H9 (cell line): ENCODE measurements around the gene EPB41L5. TPM values are rescaled to one million over a fixed set of nuclear protein-coding genes. Genes with fewer than 3 reads are reported as not detected.

ENCODE experiments used
- DNase-seq: peaks from one replicate; pipeline ENCODE4 v3.0.0-alpha.2; 2017
- H2AFZ ChIP-seq: one replicate; pipeline ENCODE4 v1.6.1; 2013; ENCODE audit warnings: mild to moderate bottlenecking, low read length, control low read depth, moderate library complexity
- H2AK5ac ChIP-seq: 2 replicates; pipeline ENCODE4 v1.6.1; 2013; ENCODE audit warnings: low read length, control low read depth, mixed read lengths; ENCODE audit not compliant: insufficient read length
- H2BK120ac ChIP-seq: one replicate; pipeline ENCODE4 v1.6.1; 2013; ENCODE audit warnings: low read depth, mild to moderate bottlenecking, low read length, control low read depth, inconsistent platforms; ENCODE audit not compliant: poor library complexity, severe bottlenecking
- H2BK12ac ChIP-seq: 2 replicates; pipeline ENCODE4 v1.6.1; 2013; ENCODE audit warnings: low read length, control low read depth, mixed read lengths, low read depth; ENCODE audit not compliant: insufficient read length
- H2BK15ac ChIP-seq: 2 replicates; pipeline ENCODE4 v1.6.1; 2013; ENCODE audit warnings: low read depth, low read length, control low read depth
- H2BK20ac ChIP-seq: one replicate; pipeline ENCODE4 v1.6.1; 2013; ENCODE audit warnings: low read depth, mild to moderate bottlenecking, low read length, control low read depth, inconsistent platforms; ENCODE audit not compliant: poor library complexity, severe bottlenecking
- H2BK5ac ChIP-seq: 2 replicates; pipeline ENCODE4 v1.6.1; 2013; ENCODE audit warnings: low read length, control low read depth, mixed read lengths; ENCODE audit not compliant: insufficient read length
- H3K14ac ChIP-seq: 2 replicates; pipeline ENCODE4 v1.6.1; 2013; ENCODE audit warnings: low read length, control low read depth; ENCODE audit not compliant: insufficient read depth
- H3K18ac ChIP-seq: 2 replicates; pipeline ENCODE4 v1.6.1; 2013; ENCODE audit warnings: low read depth, mild to moderate bottlenecking, mixed read lengths, low read length, control low read depth; ENCODE audit not compliant: insufficient read length
- H3K23ac ChIP-seq: 2 replicates; pipeline ENCODE4 v1.6.1; 2013; ENCODE audit warnings: low read length, control low read depth, mixed read lengths, low read depth; ENCODE audit not compliant: insufficient read length
- H3K23me2 ChIP-seq: 2 replicates; pipeline ENCODE4 v1.6.1; 2013; ENCODE audit warnings: low read depth, mild to moderate bottlenecking, mixed read lengths, low read length, control low read depth; ENCODE audit not compliant: insufficient read length, poor library complexity, severe bottlenecking
- H3K27ac ChIP-seq: 2 replicates; pipeline ENCODE4 v1.5.1; 2013; ENCODE audit warnings: low read length, control low read depth, mixed read lengths, low read depth; ENCODE audit not compliant: insufficient read length
- H3K27me3 ChIP-seq: 2 replicates; pipeline ENCODE4 v1.6.1; 2013; ENCODE audit warnings: low read length, control low read depth, inconsistent platforms; ENCODE audit not compliant: insufficient read depth
- H3K4ac ChIP-seq: 2 replicates; pipeline ENCODE4 v1.6.1; 2013; ENCODE audit warnings: low read depth, mild to moderate bottlenecking, control low read depth, inconsistent platforms, low read length, moderate library complexity
- H3K4me1 ChIP-seq: 2 replicates; pipeline ENCODE4 v1.6.1; 2013; ENCODE audit warnings: low read length, control low read depth, inconsistent platforms; ENCODE audit not compliant: insufficient read depth
- H3K4me2 ChIP-seq: 2 replicates; pipeline ENCODE4 v1.6.1; 2013; ENCODE audit warnings: low read length, control low read depth, mixed read lengths; ENCODE audit not compliant: insufficient read length, insufficient read depth
- H3K56ac ChIP-seq: 2 replicates; pipeline ENCODE4 v1.6.1; 2013; ENCODE audit warnings: low read depth, mild to moderate bottlenecking, mixed read lengths, low read length, control low read depth; ENCODE audit not compliant: insufficient read length
- H3K79me1 ChIP-seq: 2 replicates; pipeline ENCODE4 v1.6.1; 2013; ENCODE audit warnings: low read depth, mild to moderate bottlenecking, moderate library complexity, low read length, control low read depth, inconsistent platforms; ENCODE audit not compliant: insufficient read depth, poor library complexity, severe bottlenecking
- H3K79me2 ChIP-seq: 2 replicates; pipeline ENCODE4 v1.6.1; 2013; ENCODE audit warnings: low read length, control low read depth, inconsistent platforms; ENCODE audit not compliant: insufficient read depth
- H3K9ac ChIP-seq: 2 replicates; pipeline ENCODE4 v1.6.1; 2013; ENCODE audit warnings: low read length, control low read depth, mixed read lengths; ENCODE audit not compliant: insufficient read length; ENCODE audit errors: extremely low read depth
- H3K9me3 ChIP-seq: one replicate; pipeline ENCODE4 v1.6.1; 2013; ENCODE audit warnings: low read depth, low read length, inconsistent platforms; ENCODE audit not compliant: control insufficient read depth
- H3T11ph ChIP-seq: one replicate; pipeline ENCODE4 v1.6.1; 2013; ENCODE audit warnings: mild to moderate bottlenecking, low read length, control low read depth, inconsistent platforms
- H4K20me1 ChIP-seq: one replicate; pipeline ENCODE4 v1.6.1; 2013; ENCODE audit not compliant: control insufficient read depth, insufficient read length, insufficient read depth
- H4K5ac ChIP-seq: 2 replicates; pipeline ENCODE4 v1.6.1; 2013; ENCODE audit warnings: low read depth, mild to moderate bottlenecking, mixed read lengths, low read length, control low read depth; ENCODE audit not compliant: insufficient read length
- H4K8ac ChIP-seq: replicated peaks from 2 replicates; pipeline ENCODE4 v1.6.1; 2013; ENCODE audit warnings: low read length, control low read depth, mixed read lengths, low read depth; ENCODE audit not compliant: insufficient read length
- H4K91ac ChIP-seq: 2 replicates; pipeline ENCODE4 v1.6.1; 2013; ENCODE audit warnings: low read depth, mild to moderate bottlenecking, moderate library complexity, mixed read lengths, low read length, control low read depth; ENCODE audit not compliant: insufficient read length
- H3K27ac Mint-ChIP-seq, 3 experiments: 2 replicates in 2 of 3; 3 replicates in 1 of 3; pipeline ENCODE4 v1.8.0; 2020 to 2021; ENCODE audit warnings: mixed read lengths in 3 of 3, mild to moderate bottlenecking in 1 of 3, moderate library complexity in 1 of 3
- H3K27me3 Mint-ChIP-seq: 2 replicates; pipeline ENCODE4 v1.8.0; 2021; ENCODE audit warnings: low read depth, mild to moderate bottlenecking, moderate library complexity, mixed read lengths
- H3K36me3 Mint-ChIP-seq, 3 experiments: 2 replicates in 2 of 3; 3 replicates in 1 of 3; pipeline ENCODE4 v1.8.0; 2020 to 2021; ENCODE audit warnings: low read depth in 3 of 3, mixed read lengths in 3 of 3; ENCODE audit not compliant: insufficient read depth in 1 of 3
- H3K4me1 Mint-ChIP-seq, 2 experiments: 2 replicates each; pipeline ENCODE4 v1.8.0; 2020; ENCODE audit warnings: mixed read lengths in 2 of 2
- H3K4me3 Mint-ChIP-seq, 2 experiments: 2 replicates in 1 of 2; 3 replicates in 1 of 2; pipeline ENCODE4 v1.8.0; 2020 to 2021; ENCODE audit warnings: mild to moderate bottlenecking in 2 of 2, mixed read lengths in 2 of 2, moderate library complexity in 1 of 2
- H3K9me3 Mint-ChIP-seq, 2 experiments: 2 replicates in 1 of 2; 3 replicates in 1 of 2; pipeline ENCODE4 v1.8.0; 2020; ENCODE audit warnings: mild to moderate bottlenecking in 2 of 2, mixed read lengths in 2 of 2, moderate library complexity in 1 of 2
- WGBS: extraction: QIAGEN DNeasy Blood & Tissue Kit; methylation state at CpG from one replicate; pipeline ENCODE4 v1.1.7; 2013; ENCODE audit warnings: missing lambda C conversion rate, low lambda C conversion rate, mixed read lengths; ENCODE audit not compliant: insufficient read length; ENCODE audit errors: extremely low coverage; 5-methylcytosine and 5-hydroxymethylcytosine counted together
- total RNA-seq: library from RNA; stranded (reverse); gene quantifications from 2 replicates; pipeline ENCODE4 v1.2.1, GENCODE V29; 2021
- TF ChIP-seq, protein P1 (sequence below): fragments of 200-600 bp; sonication (generic); conservative IDR thresholded peaks from 3 replicates; pipeline ENCODE4 v1.8.0; 2021; ENCODE audit warnings: antibody characterized with exemption, mild to moderate bottlenecking

The EPB41L5 gene
- total RNA-seq, 1 experiment from 2014 or later: 40.4 TPM

DNA sequence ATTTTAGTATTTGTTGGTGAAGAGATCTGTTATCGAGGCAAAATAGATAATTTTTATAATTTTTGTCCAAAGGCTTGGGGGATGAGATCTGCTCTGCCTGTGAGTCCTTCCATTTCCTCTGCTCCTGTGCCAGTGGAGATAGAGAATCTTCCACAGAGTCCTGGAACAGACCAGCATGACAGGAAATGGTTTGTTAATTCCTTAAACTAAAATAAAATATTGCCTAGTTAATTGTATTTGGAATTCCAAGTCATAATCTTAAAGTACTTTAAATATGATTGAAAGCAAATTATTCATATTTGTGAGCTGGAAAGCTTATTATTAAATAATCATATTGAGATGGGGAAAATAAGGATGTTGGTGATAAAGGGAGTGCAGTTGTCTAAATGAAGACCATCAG, 87.8 kb downstream of the EPB41L5 start:
- H3K79me2 ChIP-seq: no peaks in the 10 kb centered on the region
- H2BK12ac ChIP-seq: no peak overlapping the region
- H3K27ac Mint-ChIP-seq: no peak overlapping the region
- H3K14ac ChIP-seq: no peak overlapping the region
- no peak overlapping the region for H3K4me3 Mint-ChIP-seq
- no peak overlapping the region for H3K23ac ChIP-seq
- no peak overlapping the region for H2AFZ ChIP-seq
- WGBS: no CpG with 5 or more reads among the region's 1 CpG
- no peaks in the 10 kb centered on the region for H3K9me3 ChIP-seq
- no peak overlapping the region for H2BK20ac ChIP-seq
- no peak overlapping the region for H2BK15ac ChIP-seq
- no peak overlapping the region for H4K91ac ChIP-seq
- no peak overlapping the region for H3K9ac ChIP-seq
- no peak overlapping the region for H3K27ac ChIP-seq
- H3K27me3 ChIP-seq: no peaks in the 10 kb centered on the region
- no peak overlapping the region for H3K4me2 ChIP-seq
- no peaks in the 10 kb centered on the region for H3K4me1 ChIP-seq
- H3K79me1 ChIP-seq: no peaks in the 10 kb centered on the region
- no peak overlapping the region for H4K5ac ChIP-seq
- H2BK120ac ChIP-seq: no peak overlapping the region
- H3K4ac ChIP-seq: no peak overlapping the region
- no peaks in the 10 kb centered on the region; a peak in 1 of 5 replicates for H3K9me3 Mint-ChIP-seq
- peaks cover 0 to 31% (median 25%) of the 10 kb centered on the region in 3 experiments; a peak in 5 of 7 replicates for H3K36me3 Mint-ChIP-seq
- H3K18ac ChIP-seq: no peak overlapping the region
- H3K4me1 Mint-ChIP-seq: no peaks in the 10 kb centered on the region
- DNase-seq: no peak
- no peak overlapping the region for H3K56ac ChIP-seq
- H4K20me1 ChIP-seq: no peaks in the 10 kb centered on the region
- H2AK5ac ChIP-seq: no peak overlapping the region
- no peaks in the 10 kb centered on the region for H3K27me3 Mint-ChIP-seq
- no peak overlapping the region for H3T11ph ChIP-seq
- TF ChIP-seq, protein P1, sequence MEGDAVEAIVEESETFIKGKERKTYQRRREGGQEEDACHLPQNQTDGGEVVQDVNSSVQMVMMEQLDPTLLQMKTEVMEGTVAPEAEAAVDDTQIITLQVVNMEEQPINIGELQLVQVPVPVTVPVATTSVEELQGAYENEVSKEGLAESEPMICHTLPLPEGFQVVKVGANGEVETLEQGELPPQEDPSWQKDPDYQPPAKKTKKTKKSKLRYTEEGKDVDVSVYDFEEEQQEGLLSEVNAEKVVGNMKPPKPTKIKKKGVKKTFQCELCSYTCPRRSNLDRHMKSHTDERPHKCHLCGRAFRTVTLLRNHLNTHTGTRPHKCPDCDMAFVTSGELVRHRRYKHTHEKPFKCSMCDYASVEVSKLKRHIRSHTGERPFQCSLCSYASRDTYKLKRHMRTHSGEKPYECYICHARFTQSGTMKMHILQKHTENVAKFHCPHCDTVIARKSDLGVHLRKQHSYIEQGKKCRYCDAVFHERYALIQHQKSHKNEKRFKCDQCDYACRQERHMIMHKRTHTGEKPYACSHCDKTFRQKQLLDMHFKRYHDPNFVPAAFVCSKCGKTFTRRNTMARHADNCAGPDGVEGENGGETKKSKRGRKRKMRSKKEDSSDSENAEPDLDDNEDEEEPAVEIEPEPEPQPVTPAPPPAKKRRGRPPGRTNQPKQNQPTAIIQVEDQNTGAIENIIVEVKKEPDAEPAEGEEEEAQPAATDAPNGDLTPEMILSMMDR: no peak
- H4K8ac ChIP-seq: no peak overlapping the region
- H3K23me2 ChIP-seq: no peaks in the 10 kb centered on the region
- no peak overlapping the region for H2BK5ac ChIP-seq
